CD4-positive, alpha-beta T cell treated with Interleukin-4 for 1 hour (primary cell): ENCODE results near the gene TPSB2.

Experiments
- DNase-seq, 2 donors: peaks; one replicate each; pipeline ENCODE4 v3.0.0-alpha.2; 2020 to 2022

The TPSB2 gene

DNA sequence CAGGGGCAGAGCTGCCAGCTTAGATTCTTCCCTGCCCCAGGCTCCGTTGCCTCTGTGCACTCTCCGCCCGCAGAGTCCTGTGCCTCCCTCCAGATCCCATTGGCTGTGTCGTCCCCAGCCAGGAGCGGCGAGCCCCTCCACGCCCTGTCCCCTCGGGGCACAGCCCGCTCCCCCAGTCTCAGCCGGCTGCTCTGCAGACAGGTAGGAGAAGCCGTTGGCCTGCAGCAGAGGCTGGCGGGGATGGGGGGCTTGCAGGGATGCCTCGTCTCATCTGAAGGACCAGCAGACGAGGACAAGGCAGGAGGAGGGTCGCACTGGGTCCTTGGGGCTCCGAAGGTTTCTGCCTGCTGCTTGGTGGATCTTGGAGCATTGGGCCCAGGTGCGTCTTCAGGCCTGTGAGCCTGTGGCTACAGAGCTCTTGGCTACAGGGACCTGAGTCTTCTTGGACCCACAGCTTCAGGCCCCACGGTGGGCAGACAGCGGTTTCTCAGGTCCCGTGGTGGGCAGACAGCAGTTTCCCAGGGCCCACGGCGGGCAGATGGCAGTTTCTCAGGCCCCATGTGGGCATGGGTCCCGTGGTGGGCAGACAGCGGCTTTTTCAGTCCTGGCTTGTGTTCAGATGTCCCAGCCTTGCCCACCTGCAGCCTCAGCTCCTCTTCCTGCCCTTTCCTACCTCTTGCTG lies 10.9 kb downstream of the TPSB2 start:
- no peak for DNase-seq

GRCh38 chr16:1218061-1218929 lies 11.7 kb downstream of the TPSB2 start:
- no peak for DNase-seq

- DNase-seq: no peak
Observed at GRCh38 chr16:1217526-1217925, 12.5 kb downstream of the TPSB2 start.

GRCh38 chr16:1216681-1217400 lies 13.1 kb downstream of the TPSB2 start:
- DNase-seq: no peak

DNA sequence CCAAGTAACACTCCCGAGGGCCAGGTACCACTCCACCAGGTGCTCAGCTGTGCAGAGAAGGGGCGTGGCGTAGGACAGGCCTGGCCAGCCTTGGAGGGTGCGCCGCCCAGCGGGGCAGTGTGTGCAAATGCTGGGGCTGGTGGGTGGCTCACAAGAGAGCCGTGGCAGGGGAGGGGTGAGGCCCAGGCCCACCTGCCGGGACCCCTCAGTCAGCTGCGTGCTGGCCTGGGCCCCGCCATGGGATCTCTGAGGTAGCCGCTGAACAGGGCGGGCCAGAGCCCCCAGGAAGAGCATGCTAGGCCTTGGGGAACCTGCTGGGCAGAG lies 13.7 kb downstream of the TPSB2 start:
- no peak for DNase-seq

- no peak for DNase-seq
Observed at GRCh38 chr16:1215574-1216295, 14.2 kb downstream of the TPSB2 start.

DNA sequence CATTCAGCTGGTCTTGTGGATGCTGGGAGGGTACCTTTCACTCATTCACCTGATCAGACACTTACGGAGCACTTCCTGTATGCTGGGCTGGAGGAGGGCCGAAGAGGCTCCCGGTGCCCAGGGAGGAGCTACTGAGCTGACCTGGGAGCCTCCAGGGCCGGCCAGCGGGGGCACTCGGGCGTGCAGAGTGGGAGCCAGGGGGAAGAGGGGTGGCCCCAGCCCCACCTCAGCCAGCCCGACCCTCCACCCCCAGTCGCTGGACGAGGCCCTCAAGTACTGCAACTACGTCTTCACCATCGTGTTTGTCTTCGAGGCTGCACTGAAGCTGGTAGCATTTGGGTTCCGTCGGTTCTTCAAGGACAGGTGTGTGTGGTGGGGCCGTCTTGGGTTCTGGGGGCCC lies 15.3 kb downstream of the TPSB2 start:
- no peak for DNase-seq

DNA sequence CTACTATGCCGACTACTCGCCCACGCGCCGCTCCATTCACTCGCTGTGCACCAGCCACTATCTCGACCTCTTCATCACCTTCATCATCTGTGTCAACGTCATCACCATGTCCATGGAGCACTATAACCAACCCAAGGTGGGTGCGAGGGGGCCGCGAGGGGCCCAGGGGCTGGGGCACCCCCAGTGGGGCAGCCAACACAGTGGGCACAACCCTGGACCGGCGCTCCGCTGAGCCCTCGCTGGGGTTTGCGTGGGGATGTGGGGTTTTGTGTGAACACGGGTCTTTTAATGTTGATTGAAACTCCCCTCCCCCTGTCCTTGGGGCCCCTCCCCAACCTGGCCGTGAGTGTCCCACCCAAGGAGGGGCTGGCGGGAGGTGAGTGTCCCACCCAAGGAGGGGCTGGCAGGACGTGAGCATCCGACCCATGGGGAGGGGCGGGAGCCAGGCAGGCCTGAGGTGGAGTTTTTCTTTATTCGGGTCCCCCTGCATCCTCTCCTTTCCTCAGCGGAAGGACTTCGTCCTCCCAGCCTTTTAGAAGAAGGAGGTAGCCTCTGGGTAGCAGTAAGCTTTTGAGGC lies 16.1 kb downstream of the TPSB2 start:
- no peak for DNase-seq

- DNase-seq: no peak
Observed at GRCh38 chr16:1213231-1213630, 16.8 kb downstream of the TPSB2 start.

GRCh38 chr16:1212616-1213194 lies 17.3 kb downstream of the TPSB2 start:
- DNase-seq: no peak

- no peak for DNase-seq
Observed at GRCh38 chr16:1211451-1212268, 18.3 kb downstream of the TPSB2 start.

DNA sequence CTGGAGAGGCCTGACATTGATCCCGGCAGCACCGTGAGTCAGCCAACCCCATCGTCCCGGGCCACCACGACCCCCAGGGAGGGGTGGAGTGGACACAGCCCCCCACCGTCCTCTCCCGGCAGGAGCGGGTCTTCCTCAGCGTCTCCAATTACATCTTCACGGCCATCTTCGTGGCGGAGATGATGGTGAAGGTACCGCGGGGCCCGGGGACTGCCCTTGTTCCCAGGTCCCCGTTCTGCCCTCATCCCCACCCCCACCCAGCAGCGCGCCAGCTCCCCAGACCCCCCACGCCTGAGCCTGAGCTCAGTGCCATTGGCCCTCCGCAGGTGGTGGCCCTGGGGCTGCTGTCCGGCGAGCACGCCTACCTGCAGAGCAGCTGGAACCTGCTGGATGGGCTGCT lies 19.5 kb downstream of the TPSB2 start:
- no peak for DNase-seq

- DNase-seq: no peak
Observed at GRCh38 chr16:1209081-1209480, 20.9 kb downstream of the TPSB2 start.

GRCh38 chr16:1208239-1208830 lies 21.6 kb downstream of the TPSB2 start:
- DNase-seq: peak in 1 of 2 donors; percentile 14

- DNase-seq: peak in 1 of 2 donors; percentile 23
Observed at GRCh38 chr16:1206786-1207185, 23.2 kb downstream of the TPSB2 start.

DNA sequence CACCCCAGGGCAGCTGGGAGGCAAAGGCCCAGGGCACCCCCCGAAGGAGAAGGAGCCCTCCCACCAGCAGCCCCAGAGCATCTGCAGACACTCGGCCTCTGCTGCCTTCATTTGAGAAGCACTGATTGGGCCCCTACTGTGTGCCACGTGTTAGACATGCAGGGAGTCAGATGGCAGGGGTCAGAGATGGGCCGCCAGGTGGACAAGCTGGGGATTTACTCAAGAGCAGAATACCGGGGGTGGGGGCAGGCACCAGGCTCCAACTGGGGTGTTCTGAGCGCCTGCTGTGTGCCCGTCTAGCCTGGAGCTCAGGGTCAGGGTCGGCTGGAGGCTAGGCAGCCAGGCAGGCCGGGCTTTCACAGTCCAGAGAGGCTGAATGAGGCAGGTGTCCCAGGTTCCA lies 23.7 kb downstream of the TPSB2 start:
- DNase-seq: no peak

GRCh38 chr16:1204933-1205332 lies 25.1 kb downstream of the TPSB2 start:
- no peak for DNase-seq

DNA sequence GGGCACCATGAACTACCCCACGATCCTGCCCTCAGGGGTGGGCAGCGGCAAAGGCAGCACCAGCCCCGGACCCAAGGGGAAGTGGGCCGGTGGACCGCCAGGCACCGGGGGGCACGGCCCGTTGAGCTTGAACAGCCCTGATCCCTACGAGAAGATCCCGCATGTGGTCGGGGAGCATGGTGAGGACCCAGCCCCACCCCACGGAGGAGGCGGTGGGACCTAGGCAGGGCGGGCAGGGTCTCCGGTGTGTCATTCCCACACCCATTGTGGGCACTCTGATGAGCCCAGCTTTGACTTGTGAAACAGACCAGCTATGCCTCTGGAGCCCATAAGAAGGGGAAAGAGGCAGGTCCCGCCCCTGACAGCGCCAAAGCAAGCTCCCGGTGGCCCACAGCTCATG lies 27.7 kb downstream of the TPSB2 start:
- no peak for DNase-seq

DNA sequence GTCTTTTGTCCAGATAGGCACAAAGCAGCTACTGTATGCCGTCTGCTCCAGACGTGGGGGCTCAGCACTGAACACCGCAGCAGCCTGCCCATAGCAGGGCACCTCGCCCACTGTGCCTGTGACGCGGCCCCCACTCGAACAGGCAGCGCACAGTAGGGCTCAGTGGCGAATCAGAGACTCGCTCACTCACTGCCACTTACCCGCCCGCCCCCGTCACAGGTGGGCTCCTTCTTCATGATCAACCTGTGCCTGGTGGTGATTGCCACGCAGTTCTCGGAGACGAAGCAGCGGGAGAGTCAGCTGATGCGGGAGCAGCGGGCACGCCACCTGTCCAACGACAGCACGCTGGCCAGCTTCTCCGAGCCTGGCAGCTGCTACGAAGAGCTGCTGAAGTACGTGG lies 28.5 kb downstream of the TPSB2 start:
- DNase-seq: no peak

- no peak for DNase-seq
Observed at GRCh38 chr16:1200014-1200627, 29.9 kb downstream of the TPSB2 start.
